ENCODE measurements around the gene CKS2.

CKS2 gene

GRCh38 chr9:89315482-89315881 lies 4.5 kb downstream of the CKS2 start:
- ATAC-seq = no peak
- TF ChIP-seq ZNF8 (CRISPR knock-in tag; IDR thresholded peaks at IDR 0.05) (no peak), ZC3H10 (CRISPR knock-in tag; IDR thresholded peaks at IDR 0.05) (no peak), BACH2 (CRISPR knock-in tag; IDR thresholded peaks at IDR 0.05; ENCODE audit: borderline replicate concordance) (no peak), SNAI2 (CRISPR knock-in tag; IDR thresholded peaks at IDR 0.05) (no peak), ARNTL (CRISPR knock-in tag; IDR thresholded peaks at IDR 0.05; ENCODE audit: borderline replicate concordance, low read depth) (no peak), ZFP30 (CRISPR knock-in tag; IDR thresholded peaks at IDR 0.05) (no peak), GLIS3 (CRISPR knock-in tag; IDR thresholded peaks at IDR 0.05) (no peak), TOX (CRISPR knock-in tag; IDR thresholded peaks at IDR 0.05; ENCODE audit: borderline replicate concordance) (no peak), TCF4 (CRISPR knock-in tag; IDR thresholded peaks at IDR 0.05; ENCODE audit: borderline replicate concordance) (no peak), CSDC2 (CRISPR knock-in tag; IDR thresholded peaks at IDR 0.05) (no peak), ZNF565 (CRISPR knock-in tag; conservative IDR thresholded peaks at IDR 0.05; ENCODE audit: low read depth) (no peak), ZFP3 (CRISPR knock-in tag; IDR thresholded peaks at IDR 0.05) (no peak), ZNF70 (CRISPR knock-in tag; IDR thresholded peaks at IDR 0.05) (no peak), PATZ1 (CRISPR knock-in tag; IDR thresholded peaks at IDR 0.05; ENCODE audit: borderline replicate concordance) (no peak)
- TF ChIP-seq, protein P1, sequence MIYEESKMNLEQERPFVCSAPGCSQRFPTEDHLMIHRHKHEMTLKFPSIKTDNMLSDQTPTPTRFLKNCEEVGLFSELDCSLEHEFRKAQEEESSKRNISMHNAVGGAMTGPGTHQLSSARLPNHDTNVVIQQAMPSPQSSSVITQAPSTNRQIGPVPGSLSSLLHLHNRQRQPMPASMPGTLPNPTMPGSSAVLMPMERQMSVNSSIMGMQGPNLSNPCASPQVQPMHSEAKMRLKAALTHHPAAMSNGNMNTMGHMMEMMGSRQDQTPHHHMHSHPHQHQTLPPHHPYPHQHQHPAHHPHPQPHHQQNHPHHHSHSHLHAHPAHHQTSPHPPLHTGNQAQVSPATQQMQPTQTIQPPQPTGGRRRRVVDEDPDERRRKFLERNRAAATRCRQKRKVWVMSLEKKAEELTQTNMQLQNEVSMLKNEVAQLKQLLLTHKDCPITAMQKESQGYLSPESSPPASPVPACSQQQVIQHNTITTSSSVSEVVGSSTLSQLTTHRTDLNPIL (CRISPR knock-in tag; IDR thresholded peaks at IDR 0.05; ENCODE audit: low read depth) = no peak

DNA sequence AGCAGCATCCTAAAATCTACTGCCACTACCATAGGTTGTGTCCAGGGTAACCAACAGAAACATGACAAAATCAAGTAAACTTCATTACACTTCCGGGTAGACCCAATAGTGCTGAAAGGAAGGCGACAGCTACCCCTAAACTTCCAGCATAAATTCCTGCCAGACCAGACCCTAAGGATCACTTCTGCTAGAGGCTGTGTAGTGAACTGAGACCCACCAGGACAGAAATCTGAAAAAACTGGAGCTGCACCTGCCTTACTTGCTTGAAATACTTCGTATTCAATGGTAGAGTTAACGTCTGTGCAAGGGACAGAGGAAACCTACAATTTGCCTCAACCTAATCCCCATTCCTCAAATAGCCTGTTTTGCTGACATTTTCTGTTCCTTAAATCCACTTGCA lies 6.3 kb downstream of the CKS2 start:
- no peak for ATAC-seq
- TF ChIP-seq ARNTL (CRISPR knock-in tag; IDR thresholded peaks at IDR 0.05; ENCODE audit: borderline replicate concordance, low read depth) (no peak), ZNF8 (CRISPR knock-in tag; IDR thresholded peaks at IDR 0.05) (no peak), BACH2 (CRISPR knock-in tag; IDR thresholded peaks at IDR 0.05; ENCODE audit: borderline replicate concordance) (no peak), ZC3H10 (CRISPR knock-in tag; IDR thresholded peaks at IDR 0.05) (no peak), POU6F1 (CRISPR knock-in tag; IDR thresholded peaks at IDR 0.05; ENCODE audit: borderline replicate concordance, low read depth) (no peak), TSHZ2 (CRISPR knock-in tag; IDR thresholded peaks at IDR 0.05) (no peak), ESRRG (CRISPR knock-in tag; IDR thresholded peaks at IDR 0.05) (no peak), ZFP30 (CRISPR knock-in tag; IDR thresholded peaks at IDR 0.05) (no peak), PPARA (CRISPR knock-in tag; IDR thresholded peaks at IDR 0.05; ENCODE audit: borderline replicate concordance) (no peak), RARB (CRISPR knock-in tag; IDR thresholded peaks at IDR 0.05) (no peak), ZFP3 (CRISPR knock-in tag; IDR thresholded peaks at IDR 0.05) (no peak), ISL1 (CRISPR knock-in tag; IDR thresholded peaks at IDR 0.05) (no peak), TCF4 (CRISPR knock-in tag; IDR thresholded peaks at IDR 0.05; ENCODE audit: borderline replicate concordance) (no peak), GLIS3 (CRISPR knock-in tag; IDR thresholded peaks at IDR 0.05) (no peak), SNAI2 (CRISPR knock-in tag; IDR thresholded peaks at IDR 0.05) (no peak), CSRNP3 (CRISPR knock-in tag; IDR thresholded peaks at IDR 0.05) (no peak)
- TF ChIP-seq, protein P1 (CRISPR knock-in tag; IDR thresholded peaks at IDR 0.05; ENCODE audit: low read depth) = no peak

Measured in SK-N-SH treated with all-trans-retinoic acid at 6 μM for 48 hours (cell line).